ENCODE measurements around the gene SH3BP1. TPM values are rescaled to one million over a fixed set of nuclear protein-coding genes. Genes with fewer than 3 reads are reported as not detected.

The SH3BP1 gene
- total and polyA plus RNA-seq, 2 of the 4 experiments (the other 2 are of a cell fraction), result 8.8 to 33.3 TPM

DNA sequence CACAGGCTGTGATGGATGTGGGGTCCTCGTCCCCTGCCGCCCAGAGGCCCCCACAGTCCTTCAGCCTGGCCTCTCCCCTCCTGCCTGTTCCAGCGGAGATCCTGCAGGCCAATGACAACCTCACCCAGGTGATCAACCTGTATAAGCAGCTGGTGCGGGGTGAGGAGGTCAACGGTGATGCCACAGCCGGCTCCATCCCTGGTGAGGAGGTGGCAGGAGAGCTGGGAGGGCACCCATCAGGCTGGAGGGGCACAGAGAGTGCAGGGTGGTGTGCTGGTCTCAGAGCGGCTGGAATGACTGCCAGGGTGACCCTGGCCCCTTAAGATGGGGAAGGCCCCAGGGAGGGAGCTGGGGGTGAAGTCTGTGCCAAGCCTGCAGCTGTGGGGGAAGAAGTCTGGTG is 14.6 kb upstream of the SH3BP1 start:
- Histone ChIP-seq H3K9me3 (ENCODE audit: control insufficient read depth, insufficient read depth, low read length) (no peaks in the 10 kb centered on the region), H4K91ac (ENCODE audit: insufficient read depth, low read depth, low read length) (no peak overlapping the region), H2BK15ac (ENCODE audit: low read depth, low read length) (no peak overlapping the region), H2BK120ac (ENCODE audit: low read depth, low read length) (no peak overlapping the region), H3K27me3 (ENCODE audit: control insufficient read depth, insufficient read depth, low read length) (no peaks in the 10 kb centered on the region), H3K9ac (ENCODE audit: low read depth, low read length) (no peak overlapping the region), H3K4me2 (ENCODE audit: low read depth, low read length) (no peak overlapping the region), H3K4me1 (ENCODE audit: control insufficient read depth, insufficient read depth, low read length) (peaks cover 3% of the 10 kb centered on the region; the same call in 1 of the 2 replicates), H2AFZ (replicated peaks; ENCODE audit: low read length, poor library complexity) (no peak overlapping the region), H3K23ac (ENCODE audit: low read depth, low read length) (no peak overlapping the region), H3K9me1 (ENCODE audit: insufficient read depth, low read length) (no peaks in the 10 kb centered on the region), H3K4me3 (ENCODE audit: insufficient read depth, low read depth, low read length) (no peak overlapping the region), H4K20me1 (ENCODE audit: insufficient read depth, low read length) (no peaks in the 10 kb centered on the region; the same call in 1 of the 2 replicates), H3K36me3 (ENCODE audit: control insufficient read depth, insufficient read depth, low read length) (peaks cover 49% of the 10 kb centered on the region; the same call in 1 of the 2 replicates), H4K5ac (ENCODE audit: low read depth, low read length) (no peak overlapping the region), H3K56ac (ENCODE audit: extremely low read depth, insufficient read depth, low read length) (no peak overlapping the region), H2AK9ac (replicated peaks; ENCODE audit: low read depth, low read length, poor library complexity) (no peak overlapping the region), H3K14ac (replicated peaks; ENCODE audit: low read depth, low read length) (no peak overlapping the region), H2BK20ac (ENCODE audit: low read depth, low read length) (no peak overlapping the region), H2BK5ac (ENCODE audit: low read depth, low read length, poor library complexity, severe bottlenecking) (no peak overlapping the region), H3K4ac (ENCODE audit: low read depth, low read length) (no peak overlapping the region), H2AK5ac (ENCODE audit: low read depth, low read length) (no peak overlapping the region), H3K18ac (ENCODE audit: low read depth, low read length) (no peak overlapping the region), H3K79me1 (ENCODE audit: low read depth in 1 of 2, low read length in 2 of 2) (peaks cover 0 to 12% of the 10 kb centered on the region in 2 experiments; a peak in 2 of 4 replicates), H3K27ac (ENCODE audit: insufficient read depth, low read length) (no peak overlapping the region), H4K8ac (ENCODE audit: low read depth in 2 of 2, low read length in 2 of 2) (no peak overlapping the region)
- intact Hi-C loops (cut with micrococcal nuclease), result no loop called here
- ATAC-seq (ENCODE audit: low read depth), result no peak
- dilution Hi-C loops (cut with HindIII; ENCODE audit: low sequenced_read_pairs, unreplicated experiment), result no loop called here
- in situ Hi-C loops (cut with MboI; ENCODE audit: low sequenced_read_pairs), result no loop called here
- no peak for DNase-seq
- no peak for TF ChIP-seq NFE2L2 (IDR thresholded peaks at IDR 0.05; ENCODE audit: low read depth, low read length)
- TF ChIP-seq BHLHE40 (IDR thresholded peaks at IDR 0.05; ENCODE audit: low read depth, low read length), result no peak
- no peak for TF ChIP-seq CHD1 (IDR thresholded peaks at IDR 0.05; ENCODE audit: low read depth, low read length)
- no peak for TF ChIP-seq USF2 (IDR thresholded peaks at IDR 0.05; ENCODE audit: low read depth, low read length)
- no peak for TF ChIP-seq MXI1 (IDR thresholded peaks at IDR 0.05; ENCODE audit: borderline replicate concordance, low read depth, low read length)
- no peak for TF ChIP-seq FOS (IDR thresholded peaks at IDR 0.05; ENCODE audit: low read depth, low read length)
- TF ChIP-seq, protein P1, sequence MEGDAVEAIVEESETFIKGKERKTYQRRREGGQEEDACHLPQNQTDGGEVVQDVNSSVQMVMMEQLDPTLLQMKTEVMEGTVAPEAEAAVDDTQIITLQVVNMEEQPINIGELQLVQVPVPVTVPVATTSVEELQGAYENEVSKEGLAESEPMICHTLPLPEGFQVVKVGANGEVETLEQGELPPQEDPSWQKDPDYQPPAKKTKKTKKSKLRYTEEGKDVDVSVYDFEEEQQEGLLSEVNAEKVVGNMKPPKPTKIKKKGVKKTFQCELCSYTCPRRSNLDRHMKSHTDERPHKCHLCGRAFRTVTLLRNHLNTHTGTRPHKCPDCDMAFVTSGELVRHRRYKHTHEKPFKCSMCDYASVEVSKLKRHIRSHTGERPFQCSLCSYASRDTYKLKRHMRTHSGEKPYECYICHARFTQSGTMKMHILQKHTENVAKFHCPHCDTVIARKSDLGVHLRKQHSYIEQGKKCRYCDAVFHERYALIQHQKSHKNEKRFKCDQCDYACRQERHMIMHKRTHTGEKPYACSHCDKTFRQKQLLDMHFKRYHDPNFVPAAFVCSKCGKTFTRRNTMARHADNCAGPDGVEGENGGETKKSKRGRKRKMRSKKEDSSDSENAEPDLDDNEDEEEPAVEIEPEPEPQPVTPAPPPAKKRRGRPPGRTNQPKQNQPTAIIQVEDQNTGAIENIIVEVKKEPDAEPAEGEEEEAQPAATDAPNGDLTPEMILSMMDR (conservative IDR thresholded peaks at IDR 0.05; ENCODE audit: low read depth, low read length), result no peak
- TF ChIP-seq ELK1 (IDR thresholded peaks at IDR 0.05; ENCODE audit: borderline replicate concordance, low read depth, low read length), result no peak
- no peak for TF ChIP-seq SMC3 (IDR thresholded peaks at IDR 0.05; ENCODE audit: low read depth, low read length)
- no peak for TF ChIP-seq MAFK (IDR thresholded peaks at IDR 0.05; ENCODE audit: low read depth, low read length)
- POLR2A ChIA-PET (ENCODE audit: unreplicated experiment), result no interaction called here
- CTCF ChIA-PET, result no interaction called here
- BruUV-seq (replicated peaks), result no TSS peak
- WGBS, 2 experiments (ENCODE audit: extremely low coverage in 2 of 2, insufficient read length in 1 of 2), result 81% methylated on average over 3 of the region's 7 CpGs; no CpG with 5 or more reads in 1 of the 2 experiments

Data from IMR-90 (cell line).